Activated CD4-positive, CD25-positive, alpha-beta regulatory T cell treated with anti-CD3 and anti-CD28 coated beads, Interleukin-2, amount 50 U/mL, for 24 hours (primary cell): ENCODE measurements around the gene CFAP107.
"Not testable (repeated sequence)": the region's sequence is repeated elsewhere in the genome, so short reads cannot be mapped to it uniquely, and the experiment has no call there.

Experiments used
- ATAC-seq, 2 donors: fragments of 150-1000 bp; cut with Tn5 transposase; one replicate each; pipeline ENCODE4 v1.10.0; 2021; ENCODE audit warnings: mild to moderate bottlenecking in 1 of 2, moderate library complexity in 1 of 2

CFAP107 gene, protein sequence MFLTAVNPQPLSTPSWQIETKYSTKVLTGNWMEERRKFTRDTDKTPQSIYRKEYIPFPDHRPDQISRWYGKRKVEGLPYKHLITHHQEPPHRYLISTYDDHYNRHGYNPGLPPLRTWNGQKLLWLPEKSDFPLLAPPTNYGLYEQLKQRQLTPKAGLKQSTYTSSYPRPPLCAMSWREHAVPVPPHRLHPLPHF

DNA sequence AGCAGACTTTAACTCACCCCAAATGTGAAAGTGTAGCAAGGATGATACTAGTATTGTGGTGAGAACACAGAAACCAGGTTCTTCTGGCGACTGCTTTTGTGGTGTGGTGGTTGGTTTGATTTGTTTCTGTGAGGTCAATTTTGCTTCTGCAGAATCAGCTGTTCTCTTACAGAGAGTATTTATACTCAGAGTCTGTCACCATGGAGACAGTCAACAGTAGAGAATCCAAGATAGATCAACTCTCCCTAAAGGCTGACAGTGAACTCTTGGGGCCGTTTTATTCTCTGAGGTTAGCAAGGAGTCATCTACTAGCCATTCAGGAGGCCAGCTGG lies at the start of gene CFAP107:
TSS of gene CFAP107 (plus strand) at position 209 of the 332 bp plus-strand sequence. CDS start 231 bp downstream, outside the sequence.
- ATAC-seq = no peak

GRCh38 chr1:12696658-12697057 lies 49.3 kb upstream of the CFAP107 start:
- ATAC-seq = no peak

DNA sequence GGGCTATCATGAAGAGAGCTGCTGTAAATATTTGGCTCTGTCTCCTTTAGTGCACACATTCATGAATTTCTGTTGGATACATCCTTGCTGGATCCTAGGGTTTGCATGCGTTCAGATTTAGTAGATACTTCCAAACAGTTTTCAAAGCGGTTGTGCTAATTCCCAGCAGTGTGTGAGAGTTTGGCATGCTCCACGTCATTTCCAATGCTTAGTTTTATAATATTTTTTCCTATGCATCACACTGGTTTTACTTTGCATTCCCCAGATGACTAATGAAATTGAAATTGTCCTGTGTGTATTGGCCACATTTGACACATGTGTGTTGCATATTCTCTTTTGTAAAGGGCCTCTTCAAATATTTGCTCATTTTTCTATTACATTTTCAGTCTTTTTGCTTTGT lies 48.6 kb upstream of the CFAP107 start:
- no peak for ATAC-seq

- no peak for ATAC-seq
These were observed 42.1 kb upstream of the CFAP107 start for GRCh38 chr1:12703821-12704451.

DNA sequence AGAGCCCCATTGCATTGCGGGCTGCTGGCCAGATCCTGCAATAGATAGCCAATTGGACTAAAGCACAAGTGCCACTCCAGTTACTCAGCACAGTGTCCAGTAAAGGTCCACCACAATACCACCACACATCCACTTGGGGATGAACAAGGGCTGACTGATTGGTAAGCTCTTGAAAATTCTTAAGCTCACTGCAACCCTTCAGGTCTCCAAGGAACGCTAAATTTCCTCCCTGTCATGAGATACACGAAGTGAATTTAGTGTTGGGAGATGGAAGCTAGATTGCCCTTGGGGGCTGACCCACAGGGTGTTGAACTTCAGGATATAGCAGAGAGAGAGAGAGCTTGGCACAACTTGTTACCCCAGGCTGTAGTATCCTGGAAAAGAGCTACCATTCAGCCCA lies 39.9 kb upstream of the CFAP107 start:
- no peak for ATAC-seq

DNA sequence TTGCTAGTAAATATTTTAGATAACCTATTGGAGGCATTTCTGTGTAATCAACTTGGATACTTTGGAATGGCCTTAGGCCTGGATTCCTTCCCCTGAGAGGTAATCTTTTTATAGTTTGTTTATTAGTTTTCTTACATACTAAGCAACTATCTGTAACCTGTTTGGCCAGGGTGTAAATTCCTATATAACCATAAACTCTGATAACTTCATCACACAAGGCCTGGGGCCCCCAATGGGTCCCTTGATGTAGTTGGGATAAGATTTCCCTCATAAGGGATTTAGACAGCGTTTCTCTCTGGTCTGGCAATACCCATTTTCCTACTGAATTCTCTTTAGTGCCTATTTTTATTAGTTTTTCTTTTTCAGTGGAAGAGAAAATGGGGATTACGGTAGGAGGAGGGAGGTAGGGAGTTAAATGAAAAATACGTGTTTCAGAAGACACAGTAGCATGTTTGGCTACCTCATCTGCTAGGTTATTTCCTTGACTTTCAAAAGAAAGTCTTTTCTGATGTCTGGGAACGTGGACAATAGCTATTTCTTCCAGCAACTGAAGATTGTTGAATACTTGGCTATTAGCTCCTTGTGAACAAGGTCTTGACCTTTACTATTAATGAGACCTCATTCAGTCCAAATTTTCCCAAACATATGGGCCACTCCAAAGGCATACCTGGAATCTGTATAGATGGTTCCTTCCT lies 37.5 kb upstream of the CFAP107 start:
- ATAC-seq = no peak

- no peak for ATAC-seq
These were observed 36.9 kb upstream of the CFAP107 start for GRCh38 chr1:12709091-12709491.

GRCh38 chr1:12709696-12710095 lies 36.3 kb upstream of the CFAP107 start:
- no peak for ATAC-seq

- ATAC-seq = no peak
These were observed 34.5 kb upstream of the CFAP107 start for GRCh38 chr1:12711536-12711935.

DNA sequence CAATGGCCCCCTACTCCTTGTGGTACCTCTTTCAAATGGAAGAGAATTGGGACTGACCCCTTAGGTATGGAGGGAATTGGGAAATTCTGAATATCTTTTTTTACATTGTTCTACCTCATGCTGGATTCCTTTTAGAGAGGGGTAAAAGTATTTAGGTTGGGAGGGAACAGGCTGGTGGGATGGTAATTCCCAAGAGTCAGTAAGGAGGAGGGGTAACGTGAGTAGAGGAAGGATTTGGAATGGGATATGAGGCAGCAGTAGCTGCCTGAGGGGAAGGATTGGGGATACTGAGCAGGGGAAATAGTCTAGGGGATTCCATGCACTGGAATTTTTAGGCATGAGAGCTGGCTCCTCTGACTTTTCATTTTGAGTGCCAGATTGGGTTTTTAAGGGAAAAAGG lies 33.9 kb upstream of the CFAP107 start:
- no peak for ATAC-seq

- ATAC-seq = no peak
These were observed 33.1 kb upstream of the CFAP107 start for GRCh38 chr1:12712929-12713328.

DNA sequence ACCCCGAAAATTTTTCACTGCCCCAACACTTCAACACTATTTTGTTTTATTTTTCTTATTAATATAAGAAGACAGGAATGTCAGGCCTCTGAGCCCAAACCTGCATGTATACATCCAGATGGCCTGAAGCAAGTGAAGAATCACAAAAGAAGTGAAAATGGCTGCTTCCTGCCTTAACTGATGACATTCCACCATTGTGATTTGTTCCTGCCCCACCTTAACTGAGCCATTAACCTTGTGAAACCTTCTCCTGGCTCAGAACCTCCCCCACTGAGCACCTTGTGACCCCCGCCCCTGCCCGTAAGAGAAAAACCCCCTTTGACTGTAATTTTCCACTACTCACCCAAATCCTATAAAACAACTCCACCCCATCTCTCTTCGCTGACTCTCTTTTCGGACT lies 32.3 kb upstream of the CFAP107 start:
- not testable (repeated sequence) for ATAC-seq

GRCh38 chr1:12714710-12715475 lies 31.1 kb upstream of the CFAP107 start:
- ATAC-seq = no peak

- ATAC-seq = no peak
These were observed 30.0 kb upstream of the CFAP107 start, which contains the start of gene AADACL3 for GRCh38 chr1:12715896-12716437. TSS of gene AADACL3 (plus strand) at chr1:12716110. CDS start at chr1:12716177, 67 bp downstream.

- ATAC-seq = no peak
These were observed 28.6 kb upstream of the CFAP107 start for GRCh38 chr1:12717301-12717838.

GRCh38 chr1:12722626-12723025 lies 23.4 kb upstream of the CFAP107 start:
- no peak for ATAC-seq

- no peak for ATAC-seq
These were observed 17.6 kb upstream of the CFAP107 start for GRCh38 chr1:12728391-12728790.

DNA sequence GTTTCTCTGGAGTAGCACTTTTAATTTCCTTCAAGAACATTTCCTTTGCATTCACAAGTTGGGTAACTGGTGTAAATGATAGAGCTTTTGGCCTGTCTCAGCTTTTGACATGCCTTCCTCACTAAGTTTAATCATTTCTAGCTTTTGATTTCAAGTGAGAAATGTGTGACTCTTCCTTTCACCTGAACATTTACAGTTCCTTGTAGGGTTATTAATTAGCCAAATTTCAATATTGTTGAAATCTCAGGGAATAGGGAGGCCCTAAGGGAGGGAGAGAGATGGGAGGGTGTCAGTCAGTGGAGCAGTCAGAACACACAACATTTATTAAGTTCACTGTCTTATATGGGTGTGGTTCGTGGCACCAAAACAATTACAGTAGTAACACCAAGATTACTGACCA lies 15.8 kb upstream of the CFAP107 start:
- ATAC-seq = no peak

DNA sequence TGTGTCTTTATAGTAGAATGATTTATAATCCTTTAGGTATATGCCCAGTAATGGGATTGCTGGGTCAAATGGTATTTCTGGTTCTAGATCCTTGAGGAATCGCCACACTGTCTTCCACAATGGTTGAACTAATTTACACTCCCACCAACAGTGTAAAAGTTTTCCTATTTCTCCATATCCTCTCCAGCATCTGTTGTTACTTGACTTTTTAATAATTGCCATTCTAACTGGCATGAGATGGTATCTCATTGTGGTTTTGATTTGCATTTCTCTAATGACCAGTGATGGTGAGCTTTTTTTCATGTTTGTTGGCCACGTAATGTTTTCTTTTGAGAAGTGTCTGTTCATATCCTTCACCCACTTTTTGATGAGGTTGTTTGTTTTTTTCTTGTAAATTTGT lies 14.9 kb upstream of the CFAP107 start:
- not testable (repeated sequence) for ATAC-seq

DNA sequence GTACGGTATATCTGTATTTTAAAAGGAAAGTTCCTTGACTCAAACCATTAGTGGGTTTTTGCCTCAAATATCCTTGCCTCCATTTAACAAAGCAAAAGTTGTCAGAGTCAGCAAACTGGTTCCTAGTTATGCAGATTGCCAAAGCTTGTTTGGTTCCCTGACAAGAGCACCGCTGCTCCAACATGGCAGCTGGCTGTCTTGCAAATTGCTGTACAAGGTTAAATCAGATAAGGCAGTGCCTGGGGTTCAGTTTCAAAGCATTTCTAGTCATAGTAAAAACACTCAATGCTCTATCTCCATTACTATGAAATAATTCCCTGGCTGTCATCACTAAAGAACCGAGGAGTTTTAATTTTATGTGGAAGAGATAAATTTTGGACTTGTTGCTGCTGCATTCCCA lies 11.3 kb upstream of the CFAP107 start:
- ATAC-seq = no peak

DNA sequence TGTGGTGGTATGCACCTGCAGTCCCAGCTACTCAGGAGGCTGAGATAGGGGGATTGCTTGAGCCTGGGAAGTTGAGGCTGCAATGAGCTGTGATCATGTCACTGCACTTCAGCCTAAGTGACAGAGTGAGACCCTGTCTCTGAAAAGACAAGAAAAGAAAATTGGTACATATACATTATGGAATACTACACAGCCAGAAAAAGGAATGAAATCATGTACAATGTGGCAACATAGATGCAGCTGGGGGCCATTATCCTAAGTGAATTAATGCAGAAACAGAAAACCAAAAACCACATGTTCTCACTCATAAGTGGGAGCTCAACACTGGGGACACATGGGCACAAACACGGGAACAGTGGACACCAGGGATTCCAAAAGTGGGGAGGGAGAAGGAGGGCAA lies 7.1 kb upstream of the CFAP107 start:
- no peak for ATAC-seq

DNA sequence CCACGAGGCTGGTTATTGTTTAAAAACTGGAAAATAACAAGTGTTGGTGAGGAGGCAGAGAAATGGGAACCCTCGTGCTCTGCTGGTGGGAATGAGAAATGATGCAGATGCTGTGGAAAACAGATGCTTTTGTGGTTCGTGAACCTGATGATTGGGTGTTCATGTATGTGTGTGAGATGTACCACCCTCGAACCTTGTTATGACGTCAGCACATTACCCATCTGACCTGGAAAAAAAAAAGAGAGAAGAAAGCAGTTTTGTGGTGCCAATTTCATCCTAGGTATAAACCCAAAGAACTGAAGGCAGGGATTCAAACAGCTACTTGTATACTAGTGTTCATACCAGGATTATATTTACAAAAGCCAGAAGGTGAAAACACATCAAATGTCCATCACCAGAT lies 6.4 kb upstream of the CFAP107 start:
- no peak for ATAC-seq

DNA sequence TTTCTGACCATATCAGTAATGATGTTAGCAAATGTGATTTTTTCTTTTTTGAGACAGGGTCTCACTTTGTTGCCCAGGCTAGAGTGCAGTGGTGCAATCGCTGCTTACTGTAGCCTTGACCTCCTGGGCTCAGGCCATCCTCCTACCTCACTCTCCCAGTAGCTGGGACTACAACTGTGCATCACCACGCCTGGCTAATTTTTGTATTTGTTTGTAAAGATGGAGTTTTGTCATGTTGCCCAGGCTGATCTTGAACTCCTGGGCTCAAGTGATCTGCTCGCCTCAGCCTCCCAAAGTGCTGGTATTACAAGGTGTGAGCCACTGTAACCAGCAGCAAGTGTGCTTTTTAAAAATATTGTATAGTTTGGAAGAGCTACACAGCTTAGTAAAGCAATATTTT lies 4.1 kb upstream of the CFAP107 start:
- no peak for ATAC-seq
